HL-60/S4 treated with phorbol 12-myristate 13-acetate at 8.2 ng/mL for 4 days and 3 days (cell line): ENCODE results near the gene TRIM62.

Experiments used
- in situ Hi-C: fragments of 300-500 bp; cut with MboI; formaldehyde crosslinking; loops from 2 replicates; pipeline ENCODE4 v1.15.0; 2022; ENCODE audit warnings: low sequenced_read_pairs

TRIM62 gene

DNA sequence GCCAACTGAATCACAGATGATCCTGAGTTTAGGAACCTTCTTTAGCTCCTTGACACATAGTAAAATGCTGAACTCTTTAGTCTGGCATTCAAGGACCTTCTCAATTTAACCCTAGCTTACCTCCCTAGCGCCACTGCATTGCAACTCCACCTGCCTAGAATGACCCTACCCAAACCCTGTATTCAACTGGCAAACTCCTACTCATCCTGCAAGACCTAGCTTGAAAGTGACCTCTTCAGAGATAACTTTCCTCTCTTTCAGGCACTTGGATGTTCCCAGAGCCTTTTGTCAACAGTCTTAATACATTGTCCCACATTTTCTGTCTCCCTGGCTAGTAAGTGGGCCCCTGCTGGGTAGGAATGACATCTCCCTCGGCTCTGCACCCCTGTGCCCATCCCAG, 19.7 kb downstream of the TRIM62 start:
- in situ Hi-C loops, result no loop called here

DNA sequence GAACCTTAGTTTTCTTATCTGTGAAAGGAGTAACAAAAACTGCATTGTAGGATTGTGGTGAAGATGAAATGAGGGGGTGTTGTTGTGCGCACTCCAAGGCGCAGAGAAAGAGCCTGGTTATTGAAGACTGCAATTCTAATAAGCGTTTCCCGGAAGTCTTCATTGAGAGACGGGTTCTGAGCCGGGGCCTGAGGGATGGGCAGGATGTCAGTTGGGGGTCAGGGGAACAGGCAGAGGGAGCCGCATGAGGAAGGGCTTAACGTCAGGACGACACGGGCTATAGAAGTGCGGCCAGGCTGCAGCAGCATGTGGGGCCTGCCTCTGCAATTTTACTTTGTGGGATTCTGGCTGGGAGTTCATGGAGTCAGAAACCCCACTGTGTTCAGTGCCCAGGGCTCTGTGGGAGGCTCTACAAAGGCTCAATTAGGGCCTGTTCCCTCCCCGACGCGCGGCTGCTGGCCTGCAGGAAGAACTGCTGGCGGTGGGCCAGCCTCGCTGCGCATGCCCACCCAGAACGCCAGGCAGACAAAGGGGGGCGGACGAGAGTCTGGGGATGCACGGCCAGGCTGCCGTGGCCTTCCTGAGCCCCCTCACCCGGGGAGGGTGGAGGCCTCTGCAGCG, 20.7 kb downstream of the TRIM62 start:
- in situ Hi-C loops, result no loop called here

DNA sequence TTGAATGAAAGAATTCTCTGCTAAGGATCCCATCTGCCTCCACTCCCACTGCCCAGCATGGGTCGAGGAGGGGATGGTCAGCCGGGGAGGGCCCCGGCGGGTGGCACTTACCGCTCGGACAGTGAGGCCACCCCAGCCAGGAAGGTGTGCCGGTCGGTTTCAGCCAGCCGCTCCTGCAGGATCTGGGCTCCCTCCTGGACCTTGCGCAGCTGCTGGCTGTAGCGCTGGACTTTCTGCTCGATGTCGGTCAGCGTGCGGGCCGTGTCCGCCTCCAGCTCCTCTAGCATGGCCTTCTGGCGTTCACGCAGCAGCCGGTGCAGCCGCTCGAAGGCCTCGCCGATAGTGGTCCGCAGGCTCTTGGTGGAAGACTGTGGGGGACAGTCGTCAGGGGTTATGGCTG, 22.3 kb downstream of the TRIM62 start:
- in situ Hi-C loops, result no loop called here

DNA sequence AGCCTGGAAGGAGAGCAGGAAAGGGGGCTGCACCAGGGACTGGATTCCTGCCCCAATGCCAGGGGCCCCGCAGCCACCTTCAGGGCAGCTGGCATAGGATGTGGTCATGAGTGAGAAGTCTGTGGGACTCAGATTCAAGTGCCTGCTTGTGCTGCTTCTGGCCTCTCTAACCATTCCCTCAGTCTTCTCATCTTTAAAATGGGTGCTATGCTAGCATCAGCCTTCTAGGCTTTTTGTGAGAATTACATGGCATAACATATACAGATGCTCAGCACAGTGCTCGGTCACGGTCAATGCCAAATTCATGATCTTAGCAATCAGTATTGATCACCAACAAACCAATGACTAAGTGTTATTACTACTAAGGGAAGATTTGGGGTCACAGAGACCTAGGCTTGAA, 23.5 kb downstream of the TRIM62 start:
- in situ Hi-C loops, result no loop called here

DNA sequence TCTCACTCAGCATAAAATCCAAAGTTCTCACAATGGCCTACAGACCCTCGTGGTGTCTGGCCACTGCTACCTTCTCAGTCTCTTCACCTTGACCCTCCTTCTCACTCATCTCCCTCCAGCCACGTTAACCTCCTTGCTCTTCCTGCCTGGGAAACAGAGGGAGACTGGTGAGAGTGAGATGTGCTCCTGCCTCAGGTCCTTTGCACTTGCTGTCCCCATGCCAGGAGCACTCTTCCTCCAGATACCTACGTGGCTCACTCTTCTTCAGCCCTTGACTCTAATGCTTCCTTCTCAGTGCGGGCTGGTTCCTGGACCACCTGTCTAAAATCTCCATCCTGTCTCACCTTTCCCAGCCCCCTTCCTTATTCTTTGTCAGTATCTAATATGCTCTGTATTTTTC, 24.7 kb downstream of the TRIM62 start:
- in situ Hi-C loops, result no loop called here

DNA sequence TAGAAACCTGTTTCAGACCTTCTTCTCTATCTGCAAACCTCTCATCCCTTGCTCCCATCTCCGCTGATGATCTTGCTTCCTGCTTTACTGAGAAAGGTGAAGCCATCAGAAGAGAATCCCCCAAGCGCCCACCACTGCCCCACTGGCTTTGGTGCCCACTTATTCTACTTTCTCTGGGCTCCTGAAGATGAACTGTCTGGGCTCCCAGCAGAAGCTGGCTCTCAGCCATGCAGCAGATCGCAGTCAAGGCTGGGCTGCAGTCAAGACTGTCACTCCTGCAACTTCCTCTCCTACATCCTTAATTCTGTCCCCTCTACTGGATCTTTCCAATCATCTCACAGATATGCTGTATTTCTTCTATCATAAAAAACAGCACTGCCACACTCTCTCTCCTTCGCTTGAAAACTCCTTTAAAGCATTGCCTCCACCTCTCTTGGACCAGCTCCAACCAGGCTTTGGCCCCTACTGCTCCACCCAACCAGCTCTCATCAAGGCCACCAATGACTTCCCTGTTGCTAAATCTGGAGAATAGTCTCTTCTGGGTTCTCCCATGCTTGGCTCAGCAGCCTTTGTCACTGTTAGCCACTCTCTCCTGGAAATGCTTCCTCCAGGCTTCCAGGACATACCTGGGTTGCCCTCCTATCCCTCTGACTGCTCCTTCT, 25.8 kb downstream of the TRIM62 start:
- in situ Hi-C loops, result no loop called here

DNA sequence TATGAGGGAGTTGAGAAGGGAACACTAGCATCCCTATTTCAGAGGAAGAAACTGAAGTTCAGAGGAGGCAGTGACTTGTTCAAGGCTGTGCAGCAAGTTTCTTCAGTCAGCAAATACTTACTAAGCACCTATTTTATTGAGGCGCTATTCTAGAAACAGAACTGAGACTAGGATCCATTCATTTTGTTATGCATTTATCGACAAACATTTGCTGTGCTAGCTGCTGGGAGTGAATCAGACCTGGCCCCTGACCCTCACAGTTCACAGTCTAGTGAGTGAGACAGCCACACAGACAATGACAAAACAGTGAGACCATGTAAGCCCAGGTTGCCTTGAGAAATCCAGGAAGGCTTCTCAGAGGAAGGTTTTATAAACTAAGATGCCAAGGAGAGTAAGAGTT, 28.2 kb downstream of the TRIM62 start:
- in situ Hi-C loops, result no loop called here

DNA sequence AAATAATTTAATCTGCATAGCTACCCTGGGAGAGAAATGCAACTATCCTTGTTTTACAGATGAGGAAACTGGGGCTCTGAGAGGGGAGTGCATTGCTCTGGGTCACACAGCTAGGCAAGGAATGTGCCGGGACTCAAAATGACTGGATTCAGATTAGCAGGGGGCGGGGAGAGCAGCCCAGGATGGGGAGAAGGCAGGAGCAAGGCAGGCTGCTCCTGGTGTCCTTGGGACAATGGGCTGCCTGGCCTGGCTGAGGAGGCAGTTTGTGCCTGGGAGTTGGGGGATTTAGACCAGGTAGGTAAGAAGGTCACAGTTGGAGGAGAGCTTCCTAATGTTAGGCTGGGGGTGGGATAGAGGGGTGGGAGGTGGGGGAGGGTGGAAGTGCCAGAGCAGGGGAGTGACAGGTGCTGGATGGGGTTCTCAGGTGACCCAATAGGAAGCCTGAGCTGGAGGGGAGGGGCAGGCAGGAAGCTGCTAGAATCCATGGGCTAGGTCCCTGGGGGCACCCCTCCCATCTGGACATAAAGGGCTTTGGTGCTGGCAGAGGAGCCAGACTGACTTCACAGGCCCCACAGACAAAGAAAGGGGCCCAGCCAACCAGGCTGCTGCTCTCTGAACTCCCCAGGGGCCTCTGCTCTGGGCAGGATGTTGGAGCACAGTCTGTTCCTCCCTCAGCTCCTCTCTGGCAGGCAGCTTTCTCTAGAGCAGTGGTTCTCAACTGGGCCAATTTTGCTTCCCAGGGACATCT, 29.0 kb downstream of the TRIM62 start:
- in situ Hi-C loops, result no loop called here

DNA sequence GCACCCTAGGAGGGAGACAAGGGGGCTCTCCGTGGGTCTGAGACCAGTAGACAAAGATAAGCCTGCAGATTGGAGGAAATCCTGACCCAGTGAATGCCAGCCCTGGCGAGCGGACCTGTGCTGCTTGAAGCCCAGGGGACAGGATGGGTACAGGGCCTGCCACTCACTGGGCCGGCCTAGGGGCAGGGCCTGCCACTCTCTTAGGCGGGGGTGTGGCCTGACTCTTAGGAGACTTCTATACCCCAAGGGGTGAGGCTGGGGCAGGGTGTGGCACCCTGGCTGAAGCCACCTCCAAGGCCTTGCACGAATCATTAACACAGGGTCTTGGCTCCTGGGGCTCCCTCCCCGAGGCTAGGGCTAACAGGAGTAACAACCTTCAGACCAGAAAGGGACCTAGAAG, 30.7 kb downstream of the TRIM62 start:
- in situ Hi-C loops, result no loop called here

DNA sequence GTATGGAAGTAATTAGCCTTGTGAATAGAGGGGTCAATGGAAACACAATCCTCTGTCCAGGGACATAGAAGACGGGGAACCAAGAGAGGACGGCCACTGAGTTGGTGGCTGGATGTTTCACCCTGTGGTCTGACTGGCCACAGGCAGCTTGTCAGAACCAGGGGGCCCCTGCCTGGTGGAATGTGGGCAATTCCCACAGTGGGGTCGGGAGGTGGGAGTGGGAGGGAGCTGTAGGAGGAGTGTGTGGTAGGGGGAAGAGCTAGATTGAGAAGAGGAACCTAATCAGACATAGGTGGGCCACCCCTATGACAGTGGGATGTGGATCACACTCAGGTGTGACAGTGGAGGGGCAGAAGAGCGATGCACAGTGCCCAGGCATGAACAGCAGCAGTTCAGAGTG, 31.3 kb downstream of the TRIM62 start:
- in situ Hi-C loops, result no loop called here

DNA sequence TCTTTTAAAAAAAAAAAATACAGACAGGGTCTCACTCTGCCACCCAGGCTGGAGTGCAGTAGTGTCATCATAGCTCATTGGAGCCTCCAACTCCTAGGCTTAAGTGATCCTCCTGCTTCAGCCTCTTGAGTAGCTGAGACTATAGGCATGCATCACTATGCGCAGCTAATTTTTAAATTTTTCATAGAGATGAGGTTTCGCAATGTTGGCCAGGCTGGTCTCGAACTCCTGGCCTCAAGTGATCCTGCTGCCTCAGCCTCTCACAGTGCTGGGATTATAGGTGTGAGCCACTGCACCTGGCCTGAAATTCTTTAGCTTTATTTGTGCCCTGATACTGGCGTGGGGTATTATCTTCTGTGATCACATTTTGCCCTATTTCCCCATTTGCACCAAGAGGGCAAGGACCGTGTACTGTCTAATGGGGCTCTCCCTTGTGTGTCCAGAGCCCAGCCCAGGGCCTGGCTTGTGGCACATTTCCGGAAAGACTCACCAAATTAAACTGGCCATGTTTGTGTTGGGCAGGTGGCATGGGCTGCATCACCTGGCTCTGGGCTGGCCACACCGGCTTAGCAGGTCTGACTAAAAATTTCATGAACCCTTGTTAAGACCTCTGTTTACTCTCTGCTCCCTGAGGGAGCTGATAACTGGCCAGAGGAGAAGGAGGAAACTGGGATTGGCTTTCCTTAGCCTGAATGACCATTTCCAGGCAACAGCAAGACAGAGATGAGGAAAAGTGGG, 32.2 kb downstream of the TRIM62 start:
- in situ Hi-C loops, result loop anchor here (25.0 kb wide), 1 partner anchor 313 kb away; the partner anchor contains the start of gene ZSCAN20

DNA sequence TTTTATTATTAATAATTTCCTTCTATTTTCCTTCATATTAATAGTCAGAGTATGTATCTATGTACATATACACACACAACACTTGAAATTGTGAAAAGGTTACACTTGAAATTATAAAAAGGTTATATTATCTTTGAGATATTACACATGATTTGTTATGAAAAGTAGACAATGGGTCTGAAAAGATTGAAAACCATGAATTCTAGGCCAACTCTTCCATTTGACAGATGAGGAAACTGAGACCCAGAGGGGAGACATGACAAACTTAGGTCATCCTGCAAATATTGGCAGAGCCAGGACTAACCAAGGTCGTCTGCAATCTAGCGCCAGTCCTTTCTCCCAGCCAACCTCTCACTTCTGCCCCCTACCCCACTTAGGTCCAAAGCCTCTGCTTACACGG, 33.2 kb downstream of the TRIM62 start:
- in situ Hi-C loops, result loop anchor here (25.0 kb wide), 1 partner anchor 314 kb away; the partner anchor contains the start of gene ZSCAN20

DNA sequence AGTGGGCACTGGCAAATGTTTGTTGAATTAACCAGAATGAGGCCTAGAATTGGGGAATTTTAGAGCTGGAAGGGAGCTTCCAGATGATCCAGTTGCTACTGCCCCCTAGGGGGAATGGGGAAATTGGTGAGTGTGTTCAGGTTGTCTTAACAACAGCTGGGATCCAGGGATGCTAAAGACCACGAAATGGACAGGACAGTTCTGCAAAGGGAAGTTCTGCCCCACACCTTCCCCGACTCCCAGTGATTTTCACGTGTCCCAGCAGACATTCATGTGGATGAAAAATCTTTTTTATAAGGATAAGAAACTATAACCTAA, 33.9 kb downstream of the TRIM62 start:
- in situ Hi-C loops, result loop anchor here (25.0 kb wide), 1 partner anchor 314 kb away; the partner anchor contains the start of gene ZSCAN20

DNA sequence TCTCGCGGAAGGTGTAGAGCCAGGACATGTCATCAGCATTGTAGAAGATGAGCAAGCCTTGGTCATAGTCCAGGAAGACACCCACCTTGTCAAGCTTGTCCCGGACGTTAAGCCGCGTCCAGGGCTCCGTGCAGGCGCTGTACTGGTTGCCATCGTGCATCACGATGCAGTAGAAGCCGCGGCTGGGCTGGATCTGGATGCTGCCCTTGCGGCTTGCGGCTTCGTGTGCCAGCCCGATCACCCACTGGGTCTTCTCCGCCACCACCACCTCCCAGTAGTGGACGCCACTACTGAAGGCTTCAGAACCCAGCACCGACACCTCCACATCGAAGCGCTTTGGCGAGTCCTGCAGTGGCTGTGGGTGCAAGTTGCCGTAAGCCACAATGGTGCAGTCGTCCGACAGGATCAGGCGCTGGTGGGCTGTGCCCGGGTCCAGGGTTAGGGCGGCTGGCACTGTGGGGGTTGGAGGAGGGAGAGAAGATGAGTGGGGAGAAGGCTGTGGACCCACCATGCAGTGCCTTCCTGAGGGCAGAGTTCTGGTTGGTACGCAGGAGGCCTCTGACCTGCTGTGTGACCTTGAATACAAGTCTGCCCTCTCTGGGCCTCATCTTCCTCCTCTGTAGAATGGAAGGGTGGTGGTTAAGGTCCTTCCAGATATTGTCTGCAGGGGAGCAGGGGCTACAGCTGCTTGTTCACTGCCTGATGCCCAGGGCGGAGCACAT, 34.4 kb downstream of the TRIM62 start:
- in situ Hi-C loops, result loop anchor here (25.0 kb wide), 1 partner anchor 315 kb away; the partner anchor contains the start of gene ZSCAN20

DNA sequence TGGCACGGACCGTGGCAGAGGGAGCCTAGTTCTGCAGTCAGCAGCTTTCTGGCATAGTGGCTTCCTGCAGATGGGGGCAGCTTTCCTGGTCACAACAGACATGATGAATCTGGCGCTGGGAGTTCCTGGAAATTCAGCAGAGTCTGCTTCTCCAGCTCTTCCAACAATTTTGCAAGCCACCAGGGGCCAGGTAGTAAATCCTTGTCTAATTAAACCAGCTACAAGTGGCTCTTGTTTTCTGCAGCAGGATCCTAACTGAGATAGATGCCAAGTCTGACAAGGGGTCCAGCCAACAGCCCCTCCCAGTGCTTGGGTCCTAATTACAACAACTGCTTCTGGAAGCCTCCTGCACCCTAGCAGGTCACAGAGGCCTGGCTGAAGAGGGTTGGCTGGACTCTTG, 35.8 kb downstream of the TRIM62 start:
- in situ Hi-C loops, result loop anchor here (25.0 kb wide), 1 partner anchor 316 kb away; the partner anchor contains the start of gene ZSCAN20

DNA sequence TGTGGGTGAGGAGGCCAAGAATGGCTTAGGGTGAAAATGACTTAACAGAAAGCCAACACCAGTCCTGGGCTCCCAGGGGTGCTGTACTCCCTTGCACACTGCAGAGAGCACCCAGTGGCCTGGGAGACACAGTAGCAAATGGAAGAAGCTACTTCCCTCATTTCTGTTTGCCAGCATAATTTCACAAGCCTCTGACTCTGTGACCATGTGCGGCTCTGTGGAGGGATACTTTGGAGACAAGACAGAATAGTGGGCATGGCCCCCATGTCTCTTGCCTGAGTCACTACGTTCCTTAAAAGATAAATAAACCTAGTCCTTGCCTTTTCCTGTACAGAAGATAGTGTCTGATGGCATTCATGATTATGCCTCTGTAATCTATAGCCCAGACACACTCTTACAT, 38.1 kb downstream of the TRIM62 start:
- in situ Hi-C loops, result loop anchor here (25.0 kb wide), 1 partner anchor 319 kb away; the partner anchor contains the start of gene ZSCAN20

DNA sequence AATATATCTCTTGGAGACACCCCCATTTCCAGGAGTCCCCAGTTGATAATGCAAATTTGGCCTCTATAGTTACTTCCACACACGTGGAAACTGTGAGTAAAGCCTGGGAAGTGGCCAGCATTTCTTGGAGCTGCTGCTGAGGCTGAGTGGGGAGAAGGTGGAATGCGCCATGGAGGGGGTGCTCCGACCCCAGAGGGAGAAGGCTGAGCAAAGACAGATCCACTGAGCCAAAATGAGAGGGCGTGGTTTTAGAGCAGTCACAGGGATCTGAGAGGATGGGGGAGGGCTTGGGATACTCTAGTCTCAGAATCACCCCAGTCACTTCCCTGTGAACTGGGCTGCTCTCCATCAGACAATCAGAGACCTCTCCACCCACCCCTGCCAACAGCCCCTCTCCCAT, 38.7 kb downstream of the TRIM62 start:
- in situ Hi-C loops, result loop anchor here (25.0 kb wide), 1 partner anchor 319 kb away; the partner anchor contains the start of gene ZSCAN20

DNA sequence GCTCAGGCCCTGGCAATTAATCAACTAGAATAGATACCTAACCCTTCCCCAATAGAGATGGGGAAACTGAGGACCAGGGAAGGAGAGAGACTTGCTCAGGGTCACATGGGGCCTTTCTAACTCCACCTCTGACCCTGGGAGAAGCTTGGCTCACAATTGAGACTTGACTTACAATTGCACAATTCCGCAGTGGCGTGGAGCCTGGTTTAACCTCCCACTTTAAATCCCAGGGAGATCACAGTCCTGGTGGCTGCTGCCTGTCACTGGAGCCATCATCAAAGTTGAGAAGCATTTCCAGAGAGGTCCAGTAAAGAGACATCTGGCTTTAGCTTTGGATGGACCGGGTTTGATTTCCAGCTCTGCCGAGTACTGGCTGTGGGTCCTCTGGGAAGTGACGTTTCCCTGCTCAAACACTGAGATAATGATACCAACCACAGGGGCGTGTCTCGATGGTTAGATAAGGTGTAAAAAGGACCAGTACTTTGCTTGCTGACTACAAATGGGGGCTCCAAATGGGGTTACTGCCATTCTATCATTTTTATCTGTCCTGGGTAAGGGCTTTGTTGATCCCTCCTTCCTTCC, 39.3 kb downstream of the TRIM62 start:
- in situ Hi-C loops, result loop anchor here (25.0 kb wide), 1 partner anchor 320 kb away; the partner anchor contains the start of gene ZSCAN20

DNA sequence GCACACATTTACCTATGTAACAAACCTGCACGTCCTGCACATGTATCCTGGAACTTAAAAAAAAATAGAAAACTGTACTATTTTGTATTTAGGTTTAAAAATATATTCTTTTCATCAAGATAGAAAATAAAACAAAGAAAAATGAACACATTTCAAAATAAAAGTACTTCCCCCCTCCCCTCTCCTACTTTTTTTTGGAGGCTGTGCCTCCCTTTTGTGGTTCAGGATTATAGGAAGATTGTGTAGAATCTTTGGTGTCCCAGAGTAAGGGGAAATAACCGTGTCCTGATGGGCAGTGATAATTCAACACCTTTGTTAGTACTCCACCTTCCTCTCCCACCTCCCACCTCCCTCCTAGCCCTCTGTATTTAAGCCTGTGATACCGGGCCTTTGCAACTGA, 40.1 kb downstream of the TRIM62 start:
- in situ Hi-C loops, result loop anchor here (25.0 kb wide), 1 partner anchor 321 kb away; the partner anchor contains the start of gene ZSCAN20

DNA sequence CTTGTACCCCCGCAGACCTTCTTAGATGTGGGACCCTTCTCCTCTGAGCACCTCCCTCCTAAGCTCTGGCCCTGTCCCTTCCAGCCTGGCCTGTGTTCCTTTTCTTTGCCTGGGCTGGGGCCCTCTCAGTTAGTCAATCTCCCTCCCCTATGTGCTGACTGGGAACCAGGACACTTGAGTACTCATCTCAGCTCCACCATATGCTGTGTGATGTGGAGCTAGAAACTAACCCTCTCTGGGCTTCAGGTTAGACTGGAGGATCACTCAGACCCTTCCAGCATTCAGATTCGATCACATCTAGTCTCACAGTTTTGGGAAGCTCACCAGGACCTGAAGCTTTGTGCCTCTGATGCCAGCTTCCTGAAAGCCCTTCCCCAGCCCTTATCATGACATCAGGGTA, 40.6 kb downstream of the TRIM62 start:
- in situ Hi-C loops, result loop anchor here (25.0 kb wide), 1 partner anchor 321 kb away; the partner anchor contains the start of gene ZSCAN20
